HG02970 (cell line): Measurements from ENCODE around the gene ALDH4A1.
"Not testable (repeated sequence)": the region's sequence is repeated elsewhere in the genome, so short reads cannot be mapped to it uniquely, and the experiment has no call there.

Source experiments
- ATAC-seq: cut with Tn5 transposase; IDR thresholded peaks from one replicate; pipeline ENCODE4 v1.9.1; 2021; ENCODE audit warnings: mild to moderate bottlenecking, moderate library complexity, moderate number of reproducible peaks; ENCODE audit not compliant: unreplicated experiment, low FRiP score

ALDH4A1 gene

DNA sequence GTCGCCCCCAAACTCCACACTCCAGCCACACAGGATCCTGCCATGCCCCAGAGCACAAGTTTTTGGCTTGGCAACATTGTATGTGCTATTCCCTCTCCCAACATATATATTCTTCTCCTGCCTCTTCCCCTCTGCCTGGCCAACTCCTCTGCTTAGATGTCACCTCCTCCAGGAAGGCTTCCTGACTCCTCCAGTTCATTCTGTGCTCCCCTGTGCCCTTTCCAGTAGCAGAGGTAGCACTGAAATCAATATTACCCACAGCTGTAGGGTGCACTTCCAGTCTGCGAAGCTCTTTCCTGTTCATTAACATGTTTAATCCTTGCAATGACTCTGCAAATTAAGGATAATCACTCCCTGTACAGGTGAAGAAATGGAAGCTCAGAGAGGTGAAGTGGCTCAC, 21.2 kb downstream of the ALDH4A1 start:
- ATAC-seq = no peak

DNA sequence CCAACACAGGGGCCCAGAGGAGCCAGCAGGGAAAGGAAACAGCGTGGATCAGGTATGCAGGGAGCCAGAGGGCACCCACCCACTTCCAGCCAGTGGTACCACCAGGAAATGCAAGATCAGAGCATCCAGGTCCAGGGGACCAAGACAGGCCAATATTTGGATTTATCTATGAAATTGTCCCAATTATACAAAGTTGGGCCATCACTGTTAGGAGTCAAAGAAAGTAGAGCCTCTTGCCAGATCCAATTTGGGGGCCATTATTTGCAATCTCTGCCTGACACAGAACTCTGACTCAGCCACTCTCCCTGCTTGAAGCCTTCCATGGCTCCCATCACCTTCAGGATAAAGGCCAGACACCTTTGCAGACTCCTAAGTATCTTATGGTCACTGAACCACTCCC, 21.8 kb downstream of the ALDH4A1 start:
- no peak for ATAC-seq

DNA sequence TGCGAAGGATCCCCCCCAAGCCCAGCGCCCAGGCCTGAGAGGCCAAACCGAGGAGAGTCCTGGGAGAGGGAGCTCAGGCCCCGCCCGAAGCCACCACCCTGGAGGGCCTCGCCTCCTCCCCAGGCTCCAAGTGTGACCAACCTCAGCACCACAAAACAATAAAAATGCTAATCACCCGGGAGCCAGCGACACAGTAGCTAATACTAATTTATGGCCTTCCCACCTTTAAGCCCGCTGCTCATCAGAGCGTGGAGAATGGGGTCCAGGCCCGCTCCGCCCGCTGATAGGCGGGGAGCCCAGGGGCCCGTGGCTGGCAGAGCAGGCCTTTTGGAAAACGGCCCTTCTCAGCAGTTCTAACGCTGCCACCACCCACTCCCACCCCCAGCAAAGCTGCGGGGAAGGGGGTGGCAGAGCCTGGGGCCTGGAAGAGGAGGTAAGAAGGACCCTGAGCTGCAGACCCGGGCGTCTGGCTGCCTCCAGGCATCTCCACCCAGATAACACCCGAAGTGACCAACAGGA, 22.5 kb downstream of the ALDH4A1 start:
- ATAC-seq = no peak

DNA sequence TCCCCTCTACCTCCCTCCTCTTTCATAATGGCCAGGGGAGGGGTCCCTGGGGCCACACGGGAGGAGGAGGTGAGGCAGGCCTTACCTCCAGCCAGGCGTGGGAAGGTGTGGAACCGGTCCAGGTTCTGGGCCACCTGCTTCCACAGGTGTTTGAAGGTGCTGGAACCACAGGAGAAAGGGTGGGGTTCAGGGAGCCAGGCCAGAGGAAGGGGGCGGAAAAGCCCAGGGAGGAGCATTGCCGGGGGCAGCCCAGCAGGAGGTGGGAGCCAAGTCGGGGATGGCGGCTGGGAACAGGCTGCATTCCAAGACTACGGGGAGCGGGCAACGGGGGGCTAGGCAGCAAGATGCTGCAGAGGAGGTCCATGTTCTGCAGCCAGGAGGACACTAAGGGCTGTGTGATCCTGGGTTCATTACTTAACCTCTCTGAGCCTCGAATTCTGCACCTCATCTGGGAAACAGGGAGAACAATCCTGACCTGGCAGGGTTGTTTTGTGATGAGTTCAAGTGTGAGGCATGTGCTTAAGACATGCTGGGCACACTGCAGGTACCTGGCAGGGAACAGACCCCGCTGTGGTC, 23.1 kb downstream of the ALDH4A1 start:
- no peak for ATAC-seq

DNA sequence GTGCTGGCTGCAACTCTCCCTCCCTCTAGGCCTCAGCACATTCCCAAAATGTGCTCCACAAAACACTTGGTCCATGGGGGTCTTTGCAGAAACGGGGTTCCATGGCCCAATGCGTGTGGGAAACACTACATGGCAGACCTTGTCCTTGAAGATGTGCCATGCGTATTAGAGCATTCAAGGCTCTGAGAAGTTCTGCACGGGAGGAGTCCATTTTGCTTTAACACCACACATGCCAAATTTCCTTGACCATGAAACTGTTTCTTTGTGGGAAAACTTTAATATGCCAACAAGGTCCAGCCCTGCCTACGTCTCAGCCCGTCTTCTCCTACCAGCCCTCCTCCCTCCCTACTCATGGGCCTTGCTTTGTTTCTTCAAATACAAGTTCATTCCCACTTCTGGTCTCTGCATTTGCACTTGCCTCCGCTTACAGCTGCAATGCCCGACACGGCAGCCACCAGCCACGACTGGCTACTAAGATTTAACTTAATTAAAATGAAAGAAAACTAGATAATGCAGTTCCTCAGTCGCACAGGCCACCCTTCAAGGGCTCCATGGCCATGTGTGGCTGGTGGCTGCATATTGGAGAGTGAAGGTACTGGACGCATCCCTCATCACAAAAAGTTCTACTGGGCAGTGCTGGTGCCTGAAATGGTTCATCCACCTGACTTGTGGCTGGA, 23.7 kb downstream of the ALDH4A1 start:
- no peak for ATAC-seq

DNA sequence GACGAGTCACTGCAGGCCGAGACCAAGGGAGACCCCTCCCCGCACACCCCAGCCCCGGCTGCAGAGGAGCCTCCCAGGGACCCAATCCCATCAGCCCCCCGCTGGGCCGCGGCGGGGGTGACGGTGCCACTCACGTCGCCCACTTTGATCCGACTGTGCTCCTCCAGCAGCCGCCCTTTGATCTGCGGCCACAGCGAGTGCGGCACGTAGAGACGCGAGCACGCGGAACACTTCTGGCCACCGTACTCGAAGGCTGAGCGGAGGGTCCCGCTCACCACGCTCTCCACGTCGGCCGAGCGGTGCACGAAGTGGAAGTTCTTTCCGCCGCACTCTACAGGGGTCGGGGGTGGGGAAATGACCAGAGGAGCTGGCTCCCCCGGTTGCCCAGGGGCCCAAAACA, 25.1 kb downstream of the ALDH4A1 start:
- no peak for ATAC-seq

DNA sequence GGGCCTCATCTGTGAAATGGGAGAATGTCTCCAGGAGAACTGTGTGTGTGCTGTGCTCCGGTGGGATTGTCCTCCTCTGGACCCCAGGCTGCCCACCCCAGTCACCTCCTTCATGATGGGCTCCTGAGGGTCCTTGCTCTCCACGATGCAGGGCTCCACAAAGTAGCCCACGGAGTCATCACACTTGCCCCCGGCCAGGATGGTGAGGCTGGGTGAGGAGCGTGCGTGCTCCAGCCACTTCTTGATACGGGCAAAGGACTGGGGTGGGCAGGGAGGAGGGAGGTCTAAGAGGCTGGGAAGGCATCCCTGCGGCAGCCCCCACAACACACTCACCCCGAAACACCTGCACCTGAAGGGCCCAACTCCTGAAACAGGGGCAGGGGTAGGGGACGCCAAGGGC, 26.1 kb downstream of the ALDH4A1 start:
- no peak for ATAC-seq

DNA sequence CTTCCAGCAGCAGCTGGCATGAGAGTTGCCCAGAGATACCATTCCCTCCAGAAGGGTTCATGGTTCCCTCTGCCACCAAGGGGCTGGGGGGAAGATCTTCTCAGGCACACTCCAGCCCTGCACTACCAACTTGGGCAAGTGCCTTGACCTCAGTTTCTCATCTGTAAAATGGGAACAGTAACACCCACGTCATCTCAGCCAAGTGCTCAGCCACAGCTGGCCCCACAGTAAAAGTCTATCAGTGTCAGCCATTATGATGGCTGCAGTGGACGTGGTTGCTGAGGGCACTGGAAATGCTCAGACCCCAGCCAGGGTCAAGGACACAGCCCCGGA, 26.6 kb downstream of the ALDH4A1 start:
- no peak for ATAC-seq

DNA sequence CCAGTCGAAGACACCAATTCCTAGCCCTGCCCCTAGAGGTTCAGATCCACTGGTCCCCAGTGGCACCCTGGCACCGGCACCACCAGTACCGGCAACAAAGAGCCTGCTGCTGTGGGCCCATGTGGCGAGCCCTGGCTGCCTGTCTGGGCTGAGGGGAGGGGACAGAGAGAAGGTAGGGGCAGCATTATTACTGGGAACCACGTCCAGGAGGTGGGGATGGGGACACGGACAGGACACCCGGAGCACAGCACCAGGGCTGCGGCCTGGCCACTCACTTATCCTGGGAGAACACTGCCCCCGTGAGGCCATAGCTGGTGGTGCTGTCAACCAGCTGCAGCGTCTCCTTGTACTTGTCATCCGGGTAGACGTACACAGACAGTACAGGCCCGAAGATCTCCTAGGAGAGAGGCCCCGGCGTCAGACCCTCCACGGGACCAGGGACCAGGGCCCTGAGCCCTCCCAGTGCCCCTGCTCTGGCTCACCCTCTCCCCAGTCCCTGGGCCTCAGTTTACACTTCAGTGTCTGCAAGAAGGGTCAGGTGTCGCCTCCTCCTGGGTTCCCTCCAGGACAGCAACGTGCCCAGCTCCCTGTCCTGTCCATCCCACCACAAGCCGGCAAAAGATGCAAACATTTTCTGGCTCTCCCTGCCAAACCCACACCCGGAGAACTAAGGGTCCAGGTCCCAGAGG, 27.1 kb downstream of the ALDH4A1 start:
- ATAC-seq = no peak

DNA sequence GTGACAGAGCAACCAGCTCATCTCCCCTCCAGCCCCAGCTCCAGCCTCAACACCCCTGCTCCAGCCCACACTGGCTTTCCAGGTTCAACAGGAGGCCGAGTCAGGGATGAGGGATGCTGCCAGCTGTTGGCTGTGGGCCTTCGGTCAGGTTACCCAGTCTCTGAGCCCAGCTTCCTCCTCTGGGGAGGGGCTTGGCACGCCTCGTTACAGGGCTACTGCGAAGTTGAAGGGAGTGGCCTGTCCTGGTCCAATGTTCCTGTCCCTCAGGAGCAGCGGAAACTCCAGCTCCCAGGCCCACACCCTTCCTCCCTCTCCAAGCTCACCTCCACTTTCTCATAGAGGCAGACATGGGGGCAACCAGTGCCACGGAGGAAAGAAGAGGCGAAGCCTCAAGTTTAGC, 27.8 kb downstream of the ALDH4A1 start:
- ATAC-seq = no peak

DNA sequence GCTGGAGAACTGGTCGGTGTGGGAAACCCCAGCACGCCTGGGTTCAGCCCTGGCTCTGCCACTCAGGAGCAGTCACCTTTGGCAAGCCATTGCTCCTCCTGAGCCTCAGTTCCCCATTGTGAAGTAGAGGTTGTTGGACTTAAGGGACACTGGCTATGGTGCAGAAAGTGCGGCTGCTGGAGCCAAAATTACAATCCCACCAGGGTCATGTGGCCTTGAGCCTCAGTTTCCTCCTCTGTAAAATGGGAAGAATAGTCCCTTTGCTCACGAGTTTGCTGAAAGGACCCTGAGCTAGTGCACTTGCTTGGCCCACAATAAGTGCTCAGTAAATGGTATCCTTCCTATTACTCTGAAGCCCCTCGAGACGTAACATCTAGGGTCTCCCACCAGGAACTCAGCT, 28.3 kb downstream of the ALDH4A1 start:
- no peak for ATAC-seq

DNA sequence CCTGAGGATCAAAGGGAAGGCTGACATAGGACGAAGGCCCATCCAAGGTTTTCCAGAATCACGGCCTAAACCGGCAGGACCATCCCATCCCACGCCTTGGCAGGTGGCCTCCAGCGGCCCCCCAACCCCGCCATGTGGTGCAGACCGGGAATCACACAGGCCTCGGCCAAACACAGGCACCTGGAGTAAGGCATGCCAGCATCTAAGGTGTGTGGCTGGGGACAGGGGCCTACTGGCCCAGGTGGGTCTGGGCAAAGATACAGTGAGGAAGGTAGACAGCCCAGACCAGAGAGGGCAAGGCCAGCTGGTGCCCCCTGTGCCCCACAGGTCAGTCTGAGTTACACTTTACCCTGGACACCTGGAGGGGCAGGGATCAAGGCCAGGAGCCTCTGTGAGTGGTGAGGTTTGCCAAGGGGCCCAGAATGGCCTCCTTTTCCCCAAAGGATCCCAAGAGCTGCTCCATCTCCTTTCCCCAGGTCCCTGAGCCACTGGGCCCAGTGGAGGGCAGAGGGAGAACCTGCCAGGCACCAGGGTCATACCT, 30.2 kb downstream of the ALDH4A1 start:
- ATAC-seq = no peak

DNA sequence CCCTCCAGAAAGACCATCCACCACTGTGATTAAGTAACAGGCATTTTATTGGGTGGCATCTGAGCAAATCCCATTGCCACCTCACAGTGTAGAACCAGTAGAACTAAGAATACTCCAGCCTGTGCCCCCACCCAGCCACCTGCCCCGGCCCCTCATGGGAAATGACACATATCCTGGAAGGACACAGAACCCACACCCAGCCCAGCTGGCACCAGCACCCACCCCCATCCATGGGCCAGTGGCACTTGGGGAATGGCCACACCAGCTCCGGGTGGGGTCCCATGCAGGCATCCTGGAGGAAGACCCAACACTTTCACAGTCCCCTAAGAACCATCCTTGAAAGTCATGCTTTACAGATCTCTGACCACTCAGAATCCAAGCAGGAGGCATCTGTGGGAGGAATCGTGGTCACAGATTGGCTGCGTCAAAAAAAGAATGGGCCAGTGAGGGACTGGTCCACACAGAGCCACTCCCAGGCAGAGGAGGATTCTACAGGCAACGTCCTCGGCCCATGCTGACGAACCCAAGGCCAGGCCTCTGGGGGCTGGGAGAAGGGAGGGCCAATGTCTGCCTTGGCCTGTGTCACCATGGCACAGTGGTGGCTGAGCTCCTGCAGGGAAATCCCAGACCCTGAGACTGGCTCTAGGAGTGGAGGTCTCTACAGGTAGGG, 30.8 kb downstream of the ALDH4A1 start:
- no peak for ATAC-seq

DNA sequence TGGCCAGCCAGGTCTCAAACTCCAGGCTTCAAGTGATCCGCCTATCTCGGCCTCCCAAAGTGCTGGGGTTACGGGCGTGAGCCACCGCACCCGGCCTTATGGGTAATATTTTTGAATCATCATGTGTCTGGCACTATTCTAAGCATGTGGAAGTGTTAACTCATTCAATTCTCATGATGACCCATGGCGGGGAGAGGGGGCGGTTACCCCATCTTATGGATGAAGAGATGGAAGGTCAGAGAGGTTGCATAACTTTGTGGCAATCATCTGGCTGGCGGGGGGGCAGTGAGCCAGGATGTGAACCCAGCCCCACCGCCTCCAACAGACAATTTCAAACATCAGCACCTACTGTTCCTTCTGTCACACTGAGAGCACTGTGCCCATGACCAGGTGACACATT, 31.4 kb downstream of the ALDH4A1 start:
- ATAC-seq = no peak

DNA sequence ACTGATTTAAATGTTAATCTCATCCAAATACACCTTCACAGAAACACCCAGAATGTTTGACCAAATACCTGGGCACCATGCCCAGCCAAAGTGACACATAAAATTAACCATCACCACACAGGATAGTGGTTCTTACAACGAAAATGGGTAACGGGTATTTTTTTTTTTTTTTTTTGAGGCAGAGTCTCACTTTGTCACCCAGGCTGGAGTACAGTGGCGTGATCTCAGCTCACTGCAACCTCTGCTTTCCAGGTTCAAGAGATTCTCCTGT, 31.8 kb downstream of the ALDH4A1 start:
- not testable (repeated sequence) for ATAC-seq

DNA sequence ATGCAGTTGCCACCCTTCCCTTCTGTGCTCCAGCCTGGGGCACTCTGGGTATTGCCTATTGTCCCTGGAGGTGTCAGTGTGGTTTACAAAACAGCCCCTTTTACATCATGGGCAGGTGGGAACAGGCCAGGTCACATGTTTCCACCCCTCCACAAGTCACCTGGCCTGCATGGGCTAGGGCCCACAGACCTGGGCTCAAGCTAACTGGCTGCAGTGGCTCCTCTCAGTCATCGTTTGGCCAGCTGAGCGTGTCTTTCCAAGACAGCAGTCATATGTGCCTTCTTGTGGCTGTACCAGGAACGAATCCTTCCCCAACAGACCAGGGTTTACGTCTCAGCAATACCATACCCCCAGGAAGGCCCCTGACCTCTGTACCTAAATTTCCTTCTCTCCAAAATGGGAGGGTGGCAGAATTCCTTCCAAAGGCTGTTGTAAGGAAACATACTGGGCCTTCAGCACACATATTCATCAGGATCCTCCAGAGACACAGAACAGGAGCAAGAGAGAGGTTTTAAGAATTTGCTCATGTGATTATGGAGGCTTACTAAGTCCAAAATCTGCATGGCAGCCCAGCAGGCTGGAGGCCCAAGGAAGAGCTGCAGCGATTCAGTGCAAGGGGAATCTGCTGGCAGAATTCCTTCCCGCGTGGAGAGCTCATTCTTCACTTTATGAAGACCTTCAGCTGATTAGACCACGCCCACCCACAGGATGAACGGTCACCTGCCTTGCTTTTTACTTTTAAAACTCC, 32.3 kb downstream of the ALDH4A1 start:
- no peak for ATAC-seq

DNA sequence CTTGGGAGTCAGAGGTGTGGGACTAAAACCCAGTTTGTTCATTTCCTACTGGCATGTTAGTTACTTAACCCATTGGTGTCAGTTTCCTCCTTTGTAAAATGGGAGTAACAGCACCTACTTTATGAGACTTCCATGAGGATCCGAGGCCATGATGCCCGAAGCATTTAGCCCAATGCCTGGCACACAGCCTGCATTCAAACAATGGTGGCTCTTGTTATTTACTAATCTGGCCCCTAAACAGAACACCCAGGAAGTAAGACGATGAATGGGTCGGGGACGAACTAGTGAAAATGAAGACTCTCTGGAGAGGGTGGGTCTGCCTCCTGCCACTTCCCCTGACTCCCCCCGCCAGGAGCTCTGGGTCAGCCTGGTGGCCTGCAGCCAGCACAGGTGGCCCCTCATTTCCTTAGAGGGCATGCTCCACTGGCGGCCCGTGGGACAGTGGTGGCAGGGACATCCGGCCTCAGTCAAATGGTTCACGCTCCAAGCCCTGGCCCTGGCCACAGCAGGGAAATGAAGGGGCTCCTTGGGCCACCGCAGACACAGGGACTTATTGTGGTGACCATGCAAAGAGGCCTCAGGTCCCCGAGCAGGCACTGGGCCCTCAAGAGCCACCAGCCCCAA, 33.4 kb downstream of the ALDH4A1 start:
- no peak for ATAC-seq

DNA sequence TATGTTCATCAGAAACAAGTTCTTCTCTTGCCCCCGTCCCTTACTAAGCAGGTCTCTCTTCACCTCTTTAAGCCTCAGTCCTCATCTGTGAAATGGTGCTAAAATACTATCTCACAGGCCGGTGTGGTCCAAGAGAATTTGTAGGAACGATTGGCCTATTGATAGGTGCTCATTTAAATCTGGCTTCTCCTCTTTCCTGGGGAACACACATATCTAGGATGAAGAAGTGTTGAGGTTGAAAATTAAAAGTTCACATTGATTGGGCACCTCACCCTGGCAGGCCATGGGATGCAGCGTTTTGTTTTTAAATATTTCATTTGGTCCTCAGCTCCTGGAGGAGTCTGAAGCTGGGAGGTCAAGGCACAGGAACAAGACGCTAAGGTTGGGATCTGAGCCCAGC, 34.0 kb downstream of the ALDH4A1 start:
- no peak for ATAC-seq

DNA sequence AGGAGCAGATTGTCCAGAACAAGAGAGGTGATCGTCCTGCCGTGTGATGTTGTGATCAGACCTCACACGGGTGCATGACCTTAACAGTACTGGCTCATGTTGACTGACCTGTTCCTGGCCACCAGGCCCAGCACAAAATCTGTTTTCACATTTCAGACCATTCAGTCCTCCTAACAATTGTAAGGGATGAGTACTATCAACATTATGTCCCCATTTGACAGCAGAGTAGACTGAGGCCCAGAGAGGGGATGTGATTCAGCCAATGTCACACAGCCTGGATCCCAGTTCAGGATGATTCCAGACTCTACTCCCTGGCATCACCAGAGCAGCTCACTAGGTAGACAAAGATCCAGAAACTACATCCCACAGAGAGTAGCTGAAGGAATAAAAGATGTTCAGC, 35.5 kb downstream of the ALDH4A1 start:
- ATAC-seq = no peak

DNA sequence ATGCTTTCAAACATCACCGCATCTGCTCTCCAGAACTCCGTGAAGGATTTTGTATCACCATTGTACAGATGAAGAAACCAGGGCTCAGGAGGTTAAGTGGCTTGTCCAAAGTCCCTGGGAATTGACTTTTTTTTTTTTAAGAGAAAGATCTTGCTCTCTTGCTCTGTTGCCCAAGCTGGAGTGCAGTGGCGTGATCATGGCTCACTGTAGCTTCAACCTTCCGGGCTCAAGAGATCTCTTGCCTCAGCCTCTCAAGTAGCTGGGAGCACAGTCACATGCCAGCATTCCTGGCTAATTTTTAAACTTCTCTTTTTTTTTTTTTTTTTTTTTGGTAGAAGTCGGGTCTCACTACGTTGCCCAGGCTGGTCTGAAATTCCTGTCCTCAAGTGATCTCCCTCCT, 36.0 kb downstream of the ALDH4A1 start:
- ATAC-seq = no peak
